Epithelial cell of esophagus (primary cell): ENCODE results near the gene TMEM63A.
A peak's percentile ranks its signal among the peaks of the same experiment; 100 is the strongest.

Source experiments
- DNase-seq: peaks from one replicate; pipeline ENCODE4 v3.0.0; 2010; ENCODE audit warnings: low read depth
- H3K4me3 ChIP-seq: 2 replicates; pipeline ENCODE4 v1.5.1; 2011; ENCODE audit warnings: mild to moderate bottlenecking, low read length, control low read depth
- CTCF ChIP-seq: IDR thresholded peaks from 2 replicates; pipeline ENCODE4 v1.5.1; 2011; ENCODE audit warnings: low read depth, mild to moderate bottlenecking, low read length, control low read depth, inconsistent platforms; ENCODE audit not compliant: insufficient read depth; ENCODE audit errors: missing control alignments

TMEM63A gene

GRCh38 chr1:225883616-225884265, 1.6 kb upstream of the TMEM63A start:
- no peak for TF ChIP-seq CTCF
- no peak for DNase-seq
- no peak overlapping the region for H3K4me3 ChIP-seq

- H3K4me3 ChIP-seq, result peak overlapping the region; percentile 85
- no peak for TF ChIP-seq CTCF
- no peak for DNase-seq
Measured at GRCh38 chr1:225882694-225883615, 775 bp upstream of the TMEM63A start.

- TF ChIP-seq CTCF, result no peak
- H3K4me3 ChIP-seq, result peak overlapping the region; percentile 85
- DNase-seq, result peak; percentile 47
Measured at GRCh38 chr1:225881081-225881958, 860 bp downstream of the TMEM63A start.

- no peak for DNase-seq
- no peak for TF ChIP-seq CTCF
- H3K4me3 ChIP-seq, result no peak overlapping the region
Measured at GRCh38 chr1:225880636-225881035, 1.5 kb downstream of the TMEM63A start.

- TF ChIP-seq CTCF, result no peak
- DNase-seq, result no peak
- no peak overlapping the region for H3K4me3 ChIP-seq
Measured at GRCh38 chr1:225880222-225880588, 2.0 kb downstream of the TMEM63A start.

GRCh38 chr1:225879521-225880221, 2.5 kb downstream of the TMEM63A start:
- no peak for TF ChIP-seq CTCF
- no peak overlapping the region for H3K4me3 ChIP-seq
- no peak for DNase-seq
